IMR-90 (cell line): Measurements from ENCODE around the gene PAK5. TPM values are rescaled to one million over a fixed set of nuclear protein-coding genes. Genes with fewer than 3 reads are reported as not detected.

Experiments used
- ATAC-seq: fragments of 200-7000 bp; cut with Tn5 transposase; 2 replicates; pipeline ENCODE4 v1.9.1; 2020; ENCODE audit warnings: low read depth, mild to moderate bottlenecking, moderate library complexity
- BruUV-seq: library from RNA; stranded (reverse); fragments of 400-500 nt; replicated peaks from 2 replicates; lab custom pipeline; 2021; lab: Mats Ljungman, UMichigan
- CTCF ChIA-PET: fragments of 300-600 bp; formaldehyde crosslinking; extraction: SDS; loops from one replicate; lab custom pipeline; 2021; ENCODE audit warnings: antibody characterized with exemption; lab: Yijun Ruan, JAX
- POLR2A ChIA-PET: fragments of 300-600 bp; sonication (Branson Sonifier 250); formaldehyde crosslinking; loops from one replicate; lab custom pipeline; 2022; ENCODE audit warnings: antibody characterized with exemption; ENCODE audit not compliant: unreplicated experiment; lab: Charles Lee
- DNase-seq: peaks from one replicate; pipeline ENCODE4 v3.0.0; 2013
- H2AFZ ChIP-seq: replicated peaks from 2 replicates; pipeline ENCODE3; 2013; ENCODE audit warnings: low read length, mild to moderate bottlenecking; ENCODE audit not compliant: poor library complexity
- H2AK5ac ChIP-seq: 2 replicates; pipeline ENCODE4 v1.6.1; 2013; ENCODE audit warnings: low read depth, low read length, inconsistent platforms
- H2AK9ac ChIP-seq: replicated peaks from 2 replicates; pipeline ENCODE3; 2013; ENCODE audit warnings: mild to moderate bottlenecking, low read depth, low read length, moderate library complexity; ENCODE audit not compliant: poor library complexity
- H2BK120ac ChIP-seq: 2 replicates; pipeline ENCODE4 v1.6.1; 2013; ENCODE audit warnings: low read depth, low read length, inconsistent platforms
- H2BK15ac ChIP-seq: 3 replicates; pipeline ENCODE4 v1.6.1; 2013; ENCODE audit warnings: low read depth, low read length, inconsistent platforms
- H2BK20ac ChIP-seq: 2 replicates; pipeline ENCODE4 v1.6.1; 2013; ENCODE audit warnings: low read depth, mild to moderate bottlenecking, inconsistent platforms, low read length, moderate library complexity
- H2BK5ac ChIP-seq: 2 replicates; pipeline ENCODE4 v1.6.1; 2013; ENCODE audit warnings: mild to moderate bottlenecking, low read depth, low read length, inconsistent platforms; ENCODE audit not compliant: poor library complexity, severe bottlenecking
- H3K14ac ChIP-seq: replicated peaks from 2 replicates; pipeline ENCODE4 v1.6.1; 2013; ENCODE audit warnings: low read depth, low read length, inconsistent platforms
- H3K18ac ChIP-seq: 2 replicates; pipeline ENCODE4 v1.6.1; 2013; ENCODE audit warnings: low read depth, low read length, control low read depth
- H3K23ac ChIP-seq: 2 replicates; pipeline ENCODE4 v1.6.1; 2013; ENCODE audit warnings: low read depth, low read length, inconsistent platforms
- H3K27ac ChIP-seq: 2 replicates; pipeline ENCODE4 v1.5.1; 2013; ENCODE audit warnings: mild to moderate bottlenecking, control low read depth, low read length; ENCODE audit not compliant: insufficient read depth
- H3K27me3 ChIP-seq: 2 replicates; pipeline ENCODE4 v1.6.1; 2013; ENCODE audit warnings: low read length; ENCODE audit not compliant: control insufficient read depth, insufficient read depth
- H3K36me3 ChIP-seq: 2 replicates; pipeline ENCODE4 v1.6.1; 2013; ENCODE audit warnings: low read length, mixed read lengths; ENCODE audit not compliant: control insufficient read depth, insufficient read depth
- H3K4ac ChIP-seq: 2 replicates; pipeline ENCODE4 v1.6.1; 2013; ENCODE audit warnings: low read depth, low read length, inconsistent platforms
- H3K4me1 ChIP-seq: 2 replicates; pipeline ENCODE4 v1.6.1; 2013; ENCODE audit warnings: low read length, mixed read lengths; ENCODE audit not compliant: control insufficient read depth, insufficient read depth
- H3K4me2 ChIP-seq: 2 replicates; pipeline ENCODE4 v1.6.1; 2013; ENCODE audit warnings: low read depth, mild to moderate bottlenecking, control low read depth, low read length, moderate library complexity
- H3K4me3 ChIP-seq: 2 replicates; pipeline ENCODE4 v1.5.1; 2013; ENCODE audit warnings: low read depth, mild to moderate bottlenecking, control low read depth, low read length, moderate library complexity; ENCODE audit not compliant: insufficient read depth
- H3K56ac ChIP-seq: 2 replicates; pipeline ENCODE4 v1.6.1; 2013; ENCODE audit warnings: low read length, inconsistent platforms; ENCODE audit not compliant: insufficient read depth; ENCODE audit errors: extremely low read depth
- H3K79me1 ChIP-seq, 2 experiments: 2 replicates each; pipeline ENCODE4 v1.6.1; 2013; ENCODE audit warnings: low read length in 2 of 2, inconsistent platforms in 1 of 2, low read depth in 1 of 2
- H3K9ac ChIP-seq: 2 replicates; pipeline ENCODE4 v1.6.1; 2013; ENCODE audit warnings: low read depth, low read length, control low read depth
- H3K9me1 ChIP-seq: 2 replicates; pipeline ENCODE4 v1.6.1; 2013; ENCODE audit warnings: low read length, inconsistent platforms; ENCODE audit not compliant: insufficient read depth
- H3K9me3 ChIP-seq: 2 replicates; pipeline ENCODE4 v1.6.1; 2013; ENCODE audit warnings: low read length; ENCODE audit not compliant: control insufficient read depth, insufficient read depth
- H4K20me1 ChIP-seq: 2 replicates; pipeline ENCODE4 v1.6.1; 2013; ENCODE audit warnings: low read length, inconsistent platforms; ENCODE audit not compliant: insufficient read depth
- H4K5ac ChIP-seq: 2 replicates; pipeline ENCODE4 v1.6.1; 2013; ENCODE audit warnings: mild to moderate bottlenecking, low read depth, low read length, control low read depth
- H4K8ac ChIP-seq, 2 experiments: 2 replicates each; pipeline ENCODE4 v1.6.1; 2013; ENCODE audit warnings: low read depth in 2 of 2, low read length in 2 of 2, control low read depth in 1 of 2, inconsistent platforms in 1 of 2
- H4K91ac ChIP-seq: 2 replicates; pipeline ENCODE4 v1.6.1; 2013; ENCODE audit warnings: low read depth, low read length, inconsistent platforms; ENCODE audit not compliant: insufficient read depth
- BHLHE40 ChIP-seq: fragments of 150-350 bp; IDR thresholded peaks from 2 replicates; pipeline ENCODE4 v1.6.1; 2016; ENCODE audit warnings: mild to moderate bottlenecking, low read depth, low read length
- CEBPB ChIP-seq: IDR thresholded peaks from 2 replicates; pipeline ENCODE4 v1.6.1; 2012; ENCODE audit warnings: low read depth, low read length, improper control_type of control experiment
- CHD1 ChIP-seq: IDR thresholded peaks from 2 replicates; pipeline ENCODE4 v1.6.1; 2012; ENCODE audit warnings: low read depth, low read length, improper control_type of control experiment
- FOS ChIP-seq: fragments of 150-350 bp; IDR thresholded peaks from 2 replicates; pipeline ENCODE4 v1.6.1; 2016; ENCODE audit warnings: low read depth, low read length
- MAFK ChIP-seq: IDR thresholded peaks from 2 replicates; pipeline ENCODE4 v1.6.1; 2012; ENCODE audit warnings: low read depth, low read length, improper control_type of control experiment
- MAZ ChIP-seq: IDR thresholded peaks from 2 replicates; pipeline ENCODE4 v1.6.1; 2012; ENCODE audit warnings: low read depth, mild to moderate bottlenecking, low read length, improper control_type of control experiment, moderate library complexity, borderline replicate concordance
- MXI1 ChIP-seq: IDR thresholded peaks from 2 replicates; pipeline ENCODE4 v1.6.1; 2012; ENCODE audit warnings: low read depth, mild to moderate bottlenecking, low read length, moderate library complexity, borderline replicate concordance
- NFE2L2 ChIP-seq: fragments of 150-350 bp; IDR thresholded peaks from 2 replicates; pipeline ENCODE4 v1.6.1; 2016; ENCODE audit warnings: low read depth, mild to moderate bottlenecking, low read length
- POLR2A ChIP-seq: IDR thresholded peaks from 2 replicates; pipeline ENCODE4 v1.6.1; 2012; ENCODE audit warnings: mild to moderate bottlenecking, low read depth, low read length
- RAD21 ChIP-seq: IDR thresholded peaks from 2 replicates; pipeline ENCODE4 v1.6.1; 2012; ENCODE audit warnings: low read length, improper control_type of control experiment
- RCOR1 ChIP-seq: IDR thresholded peaks from 2 replicates; pipeline ENCODE4 v1.6.1; 2012; ENCODE audit warnings: mild to moderate bottlenecking, low read length, improper control_type of control experiment; ENCODE audit not compliant: insufficient replicate concordance
- RFX5 ChIP-seq: IDR thresholded peaks from 2 replicates; pipeline ENCODE4 v1.8.0; 2012; ENCODE audit warnings: low read depth, mild to moderate bottlenecking, low read length, moderate library complexity
- SMC3 ChIP-seq: fragments of 150-350 bp; IDR thresholded peaks from 2 replicates; pipeline ENCODE4 v1.6.1; 2016; ENCODE audit warnings: low read depth, mild to moderate bottlenecking, antibody characterized with exemption, low read length, moderate library complexity
- WGBS, 2 experiments: methylation state at CpG; one replicate each; pipeline versions ENCODE4 v1.1.5 to v1.1.7; 2013; ENCODE audit warnings: missing lambda C conversion rate in 2 of 2; ENCODE audit not compliant: insufficient read length in 1 of 2; ENCODE audit errors: extremely low coverage in 2 of 2; 5-methylcytosine and 5-hydroxymethylcytosine counted together
- dilution Hi-C: fragments of 300-500 bp; cut with HindIII; formaldehyde crosslinking; loops from one replicate; pipeline ENCODE4 v1.14.3; 2018; ENCODE audit warnings: low sequenced_read_pairs; ENCODE audit not compliant: unreplicated experiment
- in situ Hi-C: fragments of 300-500 bp; cut with MboI; formaldehyde crosslinking; loops from 3 replicates; pipeline ENCODE4 v1.14.3; 2019; ENCODE audit warnings: low sequenced_read_pairs, inconsistent platforms, mixed read lengths
- intact Hi-C: fragments of 100-400 bp; cut with micrococcal nuclease; formaldehyde crosslinking; loops from 2 replicates; pipeline ENCODE4 v1.10.0; 2022
- polyA plus RNA-seq, 3 experiments: library from polyadenylated mRNA; depleted of rRNA; stranded (reverse); fragments of >200 nt; gene quantifications; 2 replicates each; pipeline ENCODE4 v1.2.3, GENCODE V29; 2012; ENCODE audit warnings: low replicate concordance in 1 of 3
- total RNA-seq: library from RNA; depleted of rRNA; stranded (reverse); fragments of >200 nt; gene quantifications from 2 replicates; pipeline ENCODE4 v1.2.3, GENCODE V29; 2012
- TF ChIP-seq, protein P1 (sequence below): fragments of 150-350 bp; IDR thresholded peaks from 2 replicates; pipeline ENCODE4 v1.6.1; 2016; ENCODE audit warnings: low read depth, mild to moderate bottlenecking, low read length, moderate library complexity, borderline replicate concordance
- TF ChIP-seq, protein P2 (sequence below): conservative IDR thresholded peaks from 2 replicates; pipeline ENCODE4 v1.5.1; 2012; ENCODE audit warnings: mild to moderate bottlenecking, low read depth, low read length, improper control_type of control experiment
- TF ChIP-seq, protein P3 (sequence below): fragments of 150-350 bp; IDR thresholded peaks from 2 replicates; pipeline ENCODE4 v1.6.1; 2017; ENCODE audit warnings: mild to moderate bottlenecking, antibody characterized with exemption, low read length, low read depth

Gene PAK5
- total and polyA plus RNA-seq, 2 of the 4 experiments (the other 2 are of a cell fraction), result not detected

DNA sequence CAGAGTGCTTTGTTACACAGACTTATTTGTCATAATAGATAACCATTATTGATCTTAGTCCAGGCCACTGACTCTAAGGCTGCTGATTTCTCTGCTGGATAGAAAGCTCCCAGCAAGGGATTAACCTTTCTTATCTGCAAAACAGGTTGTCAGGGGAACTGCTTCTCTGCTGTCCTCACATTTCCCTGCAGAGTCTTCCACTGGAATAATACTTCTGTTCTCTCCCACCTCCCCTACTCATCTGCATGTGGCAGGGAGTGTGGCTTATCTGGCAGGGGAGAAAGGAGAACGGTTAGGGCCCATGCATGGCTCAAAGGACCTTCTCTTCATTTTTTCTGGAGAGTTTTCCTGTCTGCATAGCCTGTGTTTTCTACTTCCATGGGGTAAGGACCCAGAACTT is 238.3 kb downstream of the PAK5 start:
- no TSS peak for BruUV-seq
- Histone ChIP-seq H3K14ac (no peak overlapping the region), H4K5ac (no peak overlapping the region), H3K18ac (no peak overlapping the region), H3K9me1 (no peaks in the 10 kb centered on the region), H4K20me1 (no peaks in the 10 kb centered on the region), H2AK9ac (no peak overlapping the region), H3K79me1 (no peaks in the 10 kb centered on the region), H2BK5ac (no peak overlapping the region), H4K91ac (no peak overlapping the region), H3K9me3 (no peaks in the 10 kb centered on the region), H3K56ac (no peak overlapping the region), H3K4ac (no peak overlapping the region), H3K23ac (no peak overlapping the region), H2BK20ac (no peak overlapping the region), H3K4me2 (no peak overlapping the region), H2BK120ac (no peak overlapping the region), H3K36me3 (no peaks in the 10 kb centered on the region), H3K4me1 (no peaks in the 10 kb centered on the region), H3K27me3 (peaks cover 28% of the 10 kb centered on the region), H2AK5ac (no peak overlapping the region), H3K9ac (no peak overlapping the region), H3K4me3 (no peak overlapping the region), H4K8ac (no peak overlapping the region), H3K27ac (no peak overlapping the region), H2AFZ (no peak overlapping the region), H2BK15ac (no peak overlapping the region)
- ATAC-seq, result no peak
- TF ChIP-seq NFE2L2 (no peak), RCOR1 (no peak), MAZ (no peak), CEBPB (no peak), MAFK (no peak), BHLHE40 (no peak), SMC3 (no peak), CHD1 (no peak), MXI1 (no peak), POLR2A (no peak), RAD21 (no peak), RFX5 (no peak), FOS (no peak)
- TF ChIP-seq, protein P1, sequence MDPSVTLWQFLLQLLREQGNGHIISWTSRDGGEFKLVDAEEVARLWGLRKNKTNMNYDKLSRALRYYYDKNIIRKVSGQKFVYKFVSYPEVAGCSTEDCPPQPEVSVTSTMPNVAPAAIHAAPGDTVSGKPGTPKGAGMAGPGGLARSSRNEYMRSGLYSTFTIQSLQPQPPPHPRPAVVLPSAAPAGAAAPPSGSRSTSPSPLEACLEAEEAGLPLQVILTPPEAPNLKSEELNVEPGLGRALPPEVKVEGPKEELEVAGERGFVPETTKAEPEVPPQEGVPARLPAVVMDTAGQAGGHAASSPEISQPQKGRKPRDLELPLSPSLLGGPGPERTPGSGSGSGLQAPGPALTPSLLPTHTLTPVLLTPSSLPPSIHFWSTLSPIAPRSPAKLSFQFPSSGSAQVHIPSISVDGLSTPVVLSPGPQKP, result no peak
- TF ChIP-seq, protein P2, sequence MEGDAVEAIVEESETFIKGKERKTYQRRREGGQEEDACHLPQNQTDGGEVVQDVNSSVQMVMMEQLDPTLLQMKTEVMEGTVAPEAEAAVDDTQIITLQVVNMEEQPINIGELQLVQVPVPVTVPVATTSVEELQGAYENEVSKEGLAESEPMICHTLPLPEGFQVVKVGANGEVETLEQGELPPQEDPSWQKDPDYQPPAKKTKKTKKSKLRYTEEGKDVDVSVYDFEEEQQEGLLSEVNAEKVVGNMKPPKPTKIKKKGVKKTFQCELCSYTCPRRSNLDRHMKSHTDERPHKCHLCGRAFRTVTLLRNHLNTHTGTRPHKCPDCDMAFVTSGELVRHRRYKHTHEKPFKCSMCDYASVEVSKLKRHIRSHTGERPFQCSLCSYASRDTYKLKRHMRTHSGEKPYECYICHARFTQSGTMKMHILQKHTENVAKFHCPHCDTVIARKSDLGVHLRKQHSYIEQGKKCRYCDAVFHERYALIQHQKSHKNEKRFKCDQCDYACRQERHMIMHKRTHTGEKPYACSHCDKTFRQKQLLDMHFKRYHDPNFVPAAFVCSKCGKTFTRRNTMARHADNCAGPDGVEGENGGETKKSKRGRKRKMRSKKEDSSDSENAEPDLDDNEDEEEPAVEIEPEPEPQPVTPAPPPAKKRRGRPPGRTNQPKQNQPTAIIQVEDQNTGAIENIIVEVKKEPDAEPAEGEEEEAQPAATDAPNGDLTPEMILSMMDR, result no peak
- TF ChIP-seq, protein P3, sequence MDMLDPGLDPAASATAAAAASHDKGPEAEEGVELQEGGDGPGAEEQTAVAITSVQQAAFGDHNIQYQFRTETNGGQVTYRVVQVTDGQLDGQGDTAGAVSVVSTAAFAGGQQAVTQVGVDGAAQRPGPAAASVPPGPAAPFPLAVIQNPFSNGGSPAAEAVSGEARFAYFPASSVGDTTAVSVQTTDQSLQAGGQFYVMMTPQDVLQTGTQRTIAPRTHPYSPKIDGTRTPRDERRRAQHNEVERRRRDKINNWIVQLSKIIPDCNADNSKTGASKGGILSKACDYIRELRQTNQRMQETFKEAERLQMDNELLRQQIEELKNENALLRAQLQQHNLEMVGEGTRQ, result no peak
- intact Hi-C loops, result no loop called here
- ChIA-PET CTCF (no interaction called here), POLR2A (no interaction called here)
- no peak for DNase-seq
- no CpG with 5 or more reads among the region's 1 CpG for WGBS, 2 experiments
- in situ Hi-C loops, result loop anchor here (10.0 to 25.0 kb wide), 2 partner anchors 112 to 846 kb away; no protein-coding TSS in a partner anchor
- dilution Hi-C loops, result no loop called here
